Bronchial smooth muscle cell (primary cell): ENCODE measurements around the gene ENO1. TPM values are rescaled to one million over a fixed set of nuclear protein-coding genes. Genes with fewer than 3 reads are reported as not detected.

Source experiments
- total RNA-seq: library from RNA; depleted of rRNA; stranded (reverse); fragments of >200 nt; gene quantifications from 2 replicates; pipeline ENCODE4 v1.2.1, GENCODE V29; 2014

Gene ENO1
- 729 and 886 TPM in 2 replicates for total RNA-seq

GRCh38 chr1:8878448-8878697 is at the start of gene ENO1:
Gene ENO1, minus strand, starts transcription at chr1:8878686. Its CDS starts 3,778 bp downstream, at chr1:8874908.

GRCh38 chr1:8817412-8818324 is 60.8 kb downstream of the ENO1 start, which contains the start of gene RERE:
Gene RERE, minus strand, starts transcription at chr1:8817640.

Other genes with a start within 250 kb of the ENO1 start
- gene RERE, start 61.0 kb downstream of the ENO1 start, total RNA-seq: 35.4 and 42.4 TPM in 2 replicates
- gene CA6, start 67.2 kb upstream of the ENO1 start, total RNA-seq: not detected in 2 replicates
- not detected in 2 replicates for gene SLC2A7, start 147.7 kb upstream of the ENO1 start, total RNA-seq
- gene SLC2A5, start 190.9 kb upstream of the ENO1 start, total RNA-seq: 1.6 and 2.0 TPM in 2 replicates